ENCODE results near the gene EXD1. TPM values are rescaled to one million over a fixed set of nuclear protein-coding genes. Genes with fewer than 3 reads are reported as not detected.
"Not testable (repeated sequence)": the region's sequence is repeated elsewhere in the genome, so short reads cannot be mapped to it uniquely, and the experiment has no call there.

The EXD1 gene
- total RNA-seq, 1 donor from 2014 or later, result not detected

- CTCF ChIA-PET, result no interaction called here
- no peak for DNase-seq
- intact Hi-C loops (cut with micrococcal nuclease), result no loop called here
- no peaks in the 10 kb centered on the region for H3K4me1 Mint-ChIP-seq
- no peaks in the 10 kb centered on the region for H3K27me3 Mint-ChIP-seq
- no peak for ATAC-seq (ENCODE audit: low read depth)
- POLR2A ChIA-PET, result interaction anchor here (0.7 to 1.2 kb wide), 2 partner anchors 38 to 329 kb away, joined by 3 to 6 read pairs; partner anchors contain the start of gene CHP1
- peaks cover 33% of the 10 kb centered on the region for H3K36me3 Mint-ChIP-seq (ENCODE audit: low read depth)
- no peaks in the 10 kb centered on the region for H3K9me3 Mint-ChIP-seq
- no peak for TF ChIP-seq CTCF (IDR thresholded peaks at IDR 0.05)
- no peak overlapping the region for H3K4me3 Mint-ChIP-seq
- no peak overlapping the region for H3K27ac Mint-ChIP-seq
Measured at GRCh38 chr15:41269887-41270286, 39.3 kb upstream of the EXD1 start.

GRCh38 chr15:41263891-41264351, 33.4 kb upstream of the EXD1 start:
- H3K27ac Mint-ChIP-seq, result no peak overlapping the region
- CTCF ChIA-PET, result no interaction called here

GRCh38 chr15:41262571-41262970, 32.0 kb upstream of the EXD1 start:
- Mint-ChIP-seq H3K27me3 (no peaks in the 10 kb centered on the region), H3K4me1 (peaks cover 20% of the 10 kb centered on the region), H3K9me3 (no peaks in the 10 kb centered on the region), H3K4me3 (no peak overlapping the region), H3K27ac (no peak overlapping the region), H3K36me3 (ENCODE audit: low read depth) (peaks cover 38% of the 10 kb centered on the region)
- no peak for TF ChIP-seq CTCF (IDR thresholded peaks at IDR 0.05)
- ChIA-PET POLR2A (no interaction called here), CTCF (no interaction called here)
- intact Hi-C loops (cut with micrococcal nuclease), result no loop called here
- no peak for ATAC-seq (ENCODE audit: low read depth)
- DNase-seq, result no peak

More at GRCh38 chr15:41263891-41264351, 33.4 kb upstream of the EXD1 start:
- H3K36me3 Mint-ChIP-seq (ENCODE audit: low read depth), result peaks cover 34% of the 10 kb centered on the region
- TF ChIP-seq CTCF (IDR thresholded peaks at IDR 0.05), result no peak
- no peak for DNase-seq
- H3K27me3 Mint-ChIP-seq, result no peaks in the 10 kb centered on the region
- H3K9me3 Mint-ChIP-seq, result no peaks in the 10 kb centered on the region
- peaks cover 13% of the 10 kb centered on the region for H3K4me1 Mint-ChIP-seq
- intact Hi-C loops (cut with micrococcal nuclease), result no loop called here
- POLR2A ChIA-PET, result no interaction called here
- no peak overlapping the region for H3K4me3 Mint-ChIP-seq
- no peak for ATAC-seq (ENCODE audit: low read depth)

- POLR2A ChIA-PET; H3K4me3 Mint-ChIP-seq; intact Hi-C loops (cut with micrococcal nuclease); CTCF ChIA-PET; H3K27me3 Mint-ChIP-seq; H3K27ac Mint-ChIP-seq; H3K9me3 Mint-ChIP-seq; ATAC-seq (ENCODE audit: low read depth); DNase-seq: not testable (repeated sequence)
- Mint-ChIP-seq H3K36me3 (ENCODE audit: low read depth) (peaks cover 32% of the 10 kb centered on the region), H3K4me1 (peaks cover 20% of the 10 kb centered on the region)
Measured at GRCh38 chr15:41260924-41261323, 30.4 kb upstream of the EXD1 start.

- ChIA-PET POLR2A (interaction anchor here (0.6 to 1.6 kb wide), 6 partner anchors 10 to 879 kb away, joined by 3 to 8 read pairs (median 6); no protein-coding TSS in a partner anchor), CTCF (no interaction called here)
- no peaks in the 10 kb centered on the region for H3K27me3 Mint-ChIP-seq
- H3K27ac Mint-ChIP-seq, result peak overlapping the region; percentile 76
- no peak for TF ChIP-seq CTCF (IDR thresholded peaks at IDR 0.05)
- H3K4me3 Mint-ChIP-seq, result peak overlapping the region; percentile 52
- ATAC-seq (ENCODE audit: low read depth) (no peak), DNase-seq (no peak)
- H3K9me3 Mint-ChIP-seq, result no peaks in the 10 kb centered on the region
- intact Hi-C loops (cut with micrococcal nuclease), result loop anchor here (1.0 kb wide), 1 partner anchor 28 kb away; the partner anchor contains the start of gene CHP1
- H3K36me3 Mint-ChIP-seq (ENCODE audit: low read depth), result peaks cover 28% of the 10 kb centered on the region
- peaks cover 20% of the 10 kb centered on the region for H3K4me1 Mint-ChIP-seq
Measured at GRCh38 chr15:41259546-41260189, 29.1 kb upstream of the EXD1 start.
